OCI-LY1 (cell line): ENCODE measurements around the gene SLC40A1.

Experiments used
- H2AFZ ChIP-seq: fragments of 200-600 bp; sonication (generic), shearing (Covaris generic); 2 replicates; pipeline ENCODE4 v1.6.0; 2014; ENCODE audit warnings: antibody characterized with exemption, mild to moderate bottlenecking, low read length
- H3F3A ChIP-seq: fragments of 200-600 bp; sonication (generic), shearing (Covaris generic); 2 replicates; pipeline ENCODE4 v1.6.0; 2014; ENCODE audit warnings: mild to moderate bottlenecking, antibody characterized with exemption, low read length, moderate library complexity; ENCODE audit not compliant: insufficient read depth
- H3K27ac ChIP-seq: fragments of 200-600 bp; sonication (generic); 2 replicates; pipeline ENCODE4 v1.5.1; 2014; ENCODE audit warnings: low read length, mixed run types, mild to moderate bottlenecking, low read depth; ENCODE audit not compliant: poor library complexity, severe bottlenecking
- H3K27me3 ChIP-seq: fragments of 200-600 bp; sonication (generic); 2 replicates; pipeline ENCODE4 v1.6.0; 2014; ENCODE audit warnings: antibody characterized with exemption, mild to moderate bottlenecking, low read length, moderate library complexity; ENCODE audit not compliant: insufficient read depth
- H3K36me3 ChIP-seq: fragments of 200-600 bp; sonication (generic); 2 replicates; pipeline ENCODE4 v1.6.1; 2014; ENCODE audit warnings: mild to moderate bottlenecking, antibody characterized with exemption, low read length, moderate library complexity, mixed read lengths; ENCODE audit not compliant: insufficient read depth
- H3K4me1 ChIP-seq: fragments of 200-600 bp; sonication (generic); 2 replicates; pipeline ENCODE4 v1.5.1; 2014; ENCODE audit warnings: mild to moderate bottlenecking, low read length, moderate library complexity; ENCODE audit not compliant: insufficient read depth, severe bottlenecking
- H3K4me2 ChIP-seq: fragments of 200-600 bp; sonication (generic), shearing (Covaris generic); 2 replicates; pipeline ENCODE4 v1.6.1; 2014; ENCODE audit warnings: low read length
- H3K4me3 ChIP-seq: fragments of 200-600 bp; sonication (generic); 2 replicates; pipeline ENCODE4 v1.5.1; 2014; ENCODE audit warnings: low read length, low read depth, mild to moderate bottlenecking, mixed read lengths; ENCODE audit not compliant: poor library complexity, severe bottlenecking
- H3K79me2 ChIP-seq: fragments of 200-600 bp; shearing (Covaris generic); 2 replicates; pipeline ENCODE4 v1.6.1; 2016; ENCODE audit warnings: mixed run types, low read length, mixed read lengths; ENCODE audit not compliant: insufficient read depth
- H3K9ac ChIP-seq: fragments of 200-600 bp; sonication (generic), shearing (Covaris generic); 2 replicates; pipeline ENCODE4 v1.6.1; 2014; ENCODE audit warnings: mild to moderate bottlenecking, low read length, mixed read lengths
- H3K9me2 ChIP-seq: fragments of 200-600 bp; sonication (generic), shearing (Covaris generic); 2 replicates; pipeline ENCODE4 v1.6.1; 2014; ENCODE audit warnings: low read depth, mild to moderate bottlenecking, low read length, mixed read lengths
- H3K9me3 ChIP-seq: fragments of 200-600 bp; shearing (Covaris generic); 2 replicates; pipeline ENCODE4 v1.6.1; 2014; ENCODE audit warnings: low read length, mixed read lengths
- H4K20me1 ChIP-seq: fragments of 200-600 bp; sonication (generic), shearing (Covaris generic); 2 replicates; pipeline ENCODE4 v1.6.0; 2016; ENCODE audit warnings: mild to moderate bottlenecking, low read length; ENCODE audit not compliant: insufficient read depth
- CTCF ChIP-seq: fragments of 200-600 bp; sonication (generic), shearing (Covaris generic); IDR thresholded peaks from 2 replicates; pipeline ENCODE4 v1.5.1; 2017; ENCODE audit warnings: mild to moderate bottlenecking, antibody characterized with exemption, low read length, moderate library complexity, mixed read lengths
- EZH2 ChIP-seq: fragments of 200-600 bp; sonication (generic), shearing (Covaris generic); IDR thresholded peaks from 2 replicates; pipeline ENCODE4 v1.8.0; 2017; ENCODE audit warnings: borderline replicate concordance, mixed run types, mild to moderate bottlenecking, antibody characterized with exemption, low read length, moderate library complexity, mixed read lengths

SLC40A1 gene

GRCh38 chr2:189544318-189545042 is 36.1 kb downstream of the SLC40A1 start:
- Histone ChIP-seq H3K4me1 (no peaks in the 10 kb centered on the region), H3K36me3 (no peaks in the 10 kb centered on the region), H3F3A (no peaks in the 10 kb centered on the region), H4K20me1 (no peaks in the 10 kb centered on the region), H3K4me3 (no peak overlapping the region), H3K27me3 (no peaks in the 10 kb centered on the region), H3K27ac (no peak overlapping the region), H3K9me2 (no peaks in the 10 kb centered on the region), H3K9me3 (no peaks in the 10 kb centered on the region), H2AFZ (no peak overlapping the region), H3K9ac (no peak overlapping the region), H3K79me2 (no peaks in the 10 kb centered on the region), H3K4me2 (no peak overlapping the region)
- TF ChIP-seq CTCF = no peak
- TF ChIP-seq EZH2 = no peak

GRCh38 chr2:189543367-189543766 is 37.2 kb downstream of the SLC40A1 start:
- no peaks in the 10 kb centered on the region for H3K27me3 ChIP-seq
- no peaks in the 10 kb centered on the region for H3K36me3 ChIP-seq
- no peaks in the 10 kb centered on the region for H3K9me3 ChIP-seq
- H3K27ac ChIP-seq = no peak overlapping the region
- H3K4me1 ChIP-seq = no peaks in the 10 kb centered on the region
- H3K4me3 ChIP-seq = no peak overlapping the region
- no peaks in the 10 kb centered on the region for H3F3A ChIP-seq
- no peaks in the 10 kb centered on the region for H3K9me2 ChIP-seq
- H3K4me2 ChIP-seq = no peak overlapping the region
- TF ChIP-seq EZH2 (no peak), CTCF (no peak)
- no peaks in the 10 kb centered on the region for H3K79me2 ChIP-seq
- H2AFZ ChIP-seq = no peak overlapping the region
- no peaks in the 10 kb centered on the region for H4K20me1 ChIP-seq
- no peak overlapping the region for H3K9ac ChIP-seq

- no peaks in the 10 kb centered on the region for H4K20me1 ChIP-seq
- H3F3A ChIP-seq = no peaks in the 10 kb centered on the region
- no peaks in the 10 kb centered on the region for H3K79me2 ChIP-seq
- H3K4me1 ChIP-seq = no peaks in the 10 kb centered on the region
- no peak overlapping the region for H2AFZ ChIP-seq
- H3K27ac ChIP-seq = no peak overlapping the region
- H3K9me3 ChIP-seq = no peaks in the 10 kb centered on the region
- no peak overlapping the region for H3K4me2 ChIP-seq
- no peaks in the 10 kb centered on the region for H3K36me3 ChIP-seq
- no peaks in the 10 kb centered on the region for H3K9me2 ChIP-seq
- no peaks in the 10 kb centered on the region for H3K27me3 ChIP-seq
- H3K4me3 ChIP-seq = no peak overlapping the region
- H3K9ac ChIP-seq = no peak overlapping the region
- no peak for TF ChIP-seq CTCF
- no peak for TF ChIP-seq EZH2
These were observed 38.3 kb downstream of the SLC40A1 start for GRCh38 chr2:189542145-189542882.
